Thyroid gland (tissue), 4 donors: ENCODE results near the gene NCAPH2.

Experiments used
- CTCF ChIP-seq, 6 experiments: fragments of 200-600 bp in 3 of 6; fragments of 450-650 bp in 3 of 6; sonication (generic) in 3 of 6; IDR thresholded peaks; one replicate each; pipeline ENCODE4 v1.5.1; 2016 to 2019; ENCODE audit warnings: antibody characterized with exemption in 6 of 6, mild to moderate bottlenecking in 2 of 6, inconsistent platforms in 1 of 6, moderate library complexity in 1 of 6
- POLR2A ChIP-seq, 2 donors: fragments of 450-650 bp; IDR thresholded peaks; one replicate each; pipeline ENCODE4 v1.6.1; 2017; ENCODE audit warnings: antibody characterized with exemption in 2 of 2, mild to moderate bottlenecking in 2 of 2, moderate library complexity in 1 of 2

- no peak for TF ChIP-seq CTCF (IDR thresholded peaks at IDR 0.05)
- no peak for TF ChIP-seq POLR2A (IDR thresholded peaks at IDR 0.05)
Measured at GRCh38 chr22:50463188-50463900, 44.7 kb upstream of the NCAPH2 start.
